HG03045 (cell line): ENCODE results near the gene OR6C1.
"Not testable (repeated sequence)": the region's sequence is repeated elsewhere in the genome, so short reads cannot be mapped to it uniquely, and the experiment has no call there.

Experiments used
- ATAC-seq: cut with Tn5 transposase; IDR thresholded peaks from one replicate; pipeline ENCODE4 v1.9.1; 2021; ENCODE audit warnings: mild to moderate bottlenecking, moderate library complexity; ENCODE audit not compliant: unreplicated experiment

The OR6C1 gene

GRCh38 chr12:55314043-55314442 is at the start of gene OR6C1:
Gene OR6C1 (plus strand): TSS chr12:55314343. CDS start chr12:55320600, 6,257 bp downstream.
- ATAC-seq, result no peak

- ATAC-seq, result no peak
Measured at GRCh38 chr12:55280991-55281390, 33.2 kb upstream of the OR6C1 start.

- no peak for ATAC-seq
Measured at GRCh38 chr12:55289999-55290398, 24.1 kb upstream of the OR6C1 start.

DNA sequence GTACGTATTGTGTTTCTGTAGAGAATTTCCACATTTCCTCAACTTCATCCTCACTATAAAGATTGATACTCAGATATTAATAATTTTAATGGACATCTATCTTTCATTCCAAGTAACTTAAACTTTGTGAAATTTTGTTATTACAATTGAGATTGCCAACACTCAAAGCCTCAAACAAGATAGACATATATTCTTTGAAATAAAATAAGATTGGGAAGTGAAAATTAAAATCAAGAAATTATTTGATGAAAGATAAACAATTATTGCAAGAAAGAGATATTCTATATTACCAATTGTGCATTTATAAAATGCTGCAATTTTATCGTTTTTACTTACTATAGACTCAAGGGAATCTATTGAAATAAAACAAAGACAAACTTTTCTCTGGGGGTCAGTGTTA is 17.7 kb upstream of the OR6C1 start, which contains the start of gene OR6C6:
Gene OR6C6, minus strand, starts transcription at position 101 of the 400 bp plus-strand sequence. CDS start 1,337 bp downstream, outside the sequence.
- ATAC-seq, result no peak

DNA sequence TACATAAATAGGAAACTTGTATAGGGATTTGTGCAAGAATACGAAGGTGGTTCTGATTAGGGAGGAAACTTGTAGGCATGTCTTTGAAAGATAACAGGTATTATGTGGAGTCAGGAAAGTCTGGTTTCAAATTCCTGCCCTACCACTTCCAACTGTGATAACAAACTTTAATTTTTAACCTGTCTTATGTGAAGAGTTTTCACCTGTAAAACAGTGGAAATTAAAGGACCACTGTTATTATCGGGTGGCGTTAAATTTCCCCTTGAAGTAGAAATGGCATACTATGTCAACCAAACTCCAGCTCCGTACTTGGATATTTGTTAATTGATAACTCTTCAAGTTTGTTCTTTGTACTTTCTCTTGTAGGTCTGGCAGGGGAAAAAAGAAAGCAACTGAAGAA is 6.1 kb downstream of the OR6C1 start:
- ATAC-seq, result no peak

- ATAC-seq, result not testable (repeated sequence)
Measured at GRCh38 chr12:55325801-55326200, 11.7 kb downstream of the OR6C1 start.

DNA sequence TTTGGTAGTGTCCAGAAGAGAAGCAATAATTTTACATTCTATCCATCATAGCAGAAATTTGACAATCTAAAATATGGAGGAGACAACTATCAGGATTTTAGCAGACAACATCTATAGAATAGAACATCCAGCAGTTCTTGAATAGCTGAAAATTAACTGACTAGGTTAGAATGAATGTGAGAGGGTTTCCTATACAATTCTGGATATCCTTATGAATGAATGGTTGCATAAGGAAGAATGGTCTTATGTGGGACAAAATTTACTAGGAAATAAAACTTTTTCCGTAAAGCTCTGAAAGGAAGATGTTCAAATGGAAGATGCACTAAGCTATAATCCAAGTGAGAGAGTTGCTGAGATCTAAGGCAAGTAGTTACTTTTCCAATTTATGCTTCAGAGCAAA is 16.3 kb downstream of the OR6C1 start, which contains the start of gene OR6C3:
Gene OR6C3, plus strand, starts transcription at position 301 of the 400 bp plus-strand sequence. CDS start 955 bp downstream, outside the sequence.
- no peak for ATAC-seq

DNA sequence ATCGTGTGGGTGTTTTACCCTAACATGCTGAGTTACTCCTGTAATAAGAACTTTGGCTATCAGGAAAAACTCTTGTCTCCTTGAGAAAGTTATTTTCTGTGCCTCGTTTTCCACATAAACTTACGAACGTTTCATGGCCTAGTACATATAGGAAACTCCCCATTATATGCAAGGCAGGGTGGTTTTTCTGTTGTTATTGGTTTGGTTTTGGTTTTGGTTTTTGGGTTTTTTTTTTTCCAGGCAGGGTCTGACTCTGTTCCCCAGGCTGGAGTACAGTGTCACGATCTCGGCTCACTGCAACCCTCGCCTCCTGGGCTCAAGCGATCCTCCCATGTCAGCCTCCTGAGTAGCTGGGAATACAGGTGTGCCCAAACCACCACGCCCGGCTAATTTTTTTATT is 21.9 kb downstream of the OR6C1 start:
- no peak for ATAC-seq

DNA sequence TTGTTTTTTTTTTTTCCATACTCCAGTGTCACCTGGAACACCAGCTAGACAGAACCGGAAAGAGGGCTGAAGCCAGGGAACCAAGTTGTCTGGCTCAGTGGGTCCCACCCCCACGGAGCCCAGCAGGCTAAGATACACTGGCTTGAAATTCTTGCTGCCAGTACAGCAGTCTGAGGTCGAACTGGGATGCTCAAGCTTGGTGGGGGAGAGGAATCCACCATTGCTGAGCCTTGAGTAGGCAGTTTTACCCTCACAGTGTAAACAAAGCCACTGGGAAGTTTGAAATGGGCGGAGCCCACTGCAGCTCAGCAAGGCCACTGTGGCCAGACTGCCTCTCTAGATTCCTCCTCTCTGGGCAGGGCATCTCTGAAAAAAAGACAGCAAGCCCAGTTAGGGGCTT is 41.2 kb downstream of the OR6C1 start:
- ATAC-seq, result not testable (repeated sequence)

- ATAC-seq, result no peak
Measured at GRCh38 chr12:55362675-55363074, 48.5 kb downstream of the OR6C1 start, which contains the start of gene OR6C75. Gene OR6C75 (plus strand): TSS chr12:55362975. CDS start chr12:55365111, 2,136 bp downstream.

DNA sequence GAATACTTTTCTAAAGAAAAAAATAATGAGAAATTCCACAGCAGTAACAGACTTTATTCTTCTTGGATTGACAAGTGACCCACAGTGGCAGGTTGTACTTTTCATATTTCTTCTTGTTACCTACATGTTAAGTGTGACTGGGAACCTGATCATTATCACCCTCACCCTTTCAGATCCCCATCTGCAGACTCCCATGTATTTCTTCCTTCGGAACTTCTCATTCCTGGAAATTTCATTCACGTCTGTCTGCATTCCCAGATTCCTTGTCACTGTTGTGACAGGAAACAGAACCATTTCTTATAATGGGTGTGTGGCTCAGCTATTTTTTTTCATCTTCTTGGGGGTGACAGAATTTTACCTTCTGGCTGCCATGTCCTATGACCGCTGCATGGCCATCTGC is 50.9 kb downstream of the OR6C1 start:
- ATAC-seq, result no peak
